Measurements from ENCODE around the gene RBAK. TPM values are rescaled to one million over a fixed set of nuclear protein-coding genes. Genes with fewer than 3 reads are reported as not detected.

RBAK gene
- total RNA-seq, 2 donors from 2014 or later: 18.5 to 18.8 TPM

DNA sequence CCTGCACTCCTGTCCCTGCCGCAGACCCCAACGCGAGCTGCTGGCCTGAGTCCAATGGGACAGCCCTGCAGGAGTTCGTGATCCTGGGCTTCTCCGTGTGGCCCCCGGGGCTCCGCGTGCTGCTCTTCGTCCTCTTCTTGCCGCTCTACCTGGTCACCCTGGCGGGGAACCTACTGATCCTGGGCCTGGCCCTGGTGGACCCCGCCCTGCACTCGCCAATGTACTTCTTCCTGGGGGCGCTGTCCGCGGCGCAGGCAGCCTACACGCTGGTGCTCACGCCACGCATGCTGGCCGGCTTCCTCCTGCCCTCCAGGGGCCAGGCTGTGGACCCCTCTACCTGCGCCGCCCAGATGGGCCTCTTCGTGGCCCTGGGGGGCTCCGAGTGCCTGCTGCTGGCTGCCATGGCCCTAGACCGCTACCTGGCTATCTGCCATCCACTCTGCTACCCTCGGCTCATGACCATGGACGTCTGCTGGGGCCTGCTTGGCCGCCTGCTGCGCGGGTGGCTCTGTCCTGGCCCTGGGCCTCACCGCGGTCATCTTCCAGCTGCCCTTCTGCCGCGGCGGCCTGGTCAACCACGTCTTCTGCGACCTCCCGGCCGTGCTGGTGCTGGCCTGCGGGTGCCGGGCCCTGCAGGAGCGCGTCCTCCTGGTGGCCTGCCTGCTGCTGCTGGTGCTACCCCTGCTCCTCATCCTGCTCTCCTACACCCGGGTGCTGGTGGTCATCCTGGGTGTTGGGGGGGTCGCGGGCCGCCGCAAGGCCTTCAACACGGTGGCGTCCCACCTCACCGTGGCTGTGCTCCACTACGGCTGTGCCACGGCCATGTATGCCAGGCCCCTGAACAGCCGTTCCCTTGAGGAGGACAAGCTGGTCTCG, 71.7 kb downstream of the RBAK start:
- Mint-ChIP-seq H3K9me3 (no peaks in the 10 kb centered on the region), H3K27me3 (ENCODE audit: insufficient read depth) (peaks cover 7% of the 10 kb centered on the region), H3K4me3 (no peak overlapping the region), H3K36me3 (ENCODE audit: low read depth) (no peaks in the 10 kb centered on the region), H3K4me1 (no peaks in the 10 kb centered on the region), H3K27ac (no peak overlapping the region)
- Histone ChIP-seq H3K9ac (ENCODE audit: extremely low read depth, low read length, poor library complexity, severe bottlenecking) (no peak overlapping the region), H3K36me3 (ENCODE audit: control insufficient read depth, insufficient read depth, low read length) (no peaks in the 10 kb centered on the region), H3K4me1 (ENCODE audit: control insufficient read depth, insufficient read depth, low read length) (no peaks in the 10 kb centered on the region), H3K27ac (ENCODE audit: low read depth, low read length) (no peak overlapping the region), H3K9me3 (ENCODE audit: control insufficient read depth, low read length) (no peaks in the 10 kb centered on the region), H3K27me3 (ENCODE audit: control insufficient read depth, insufficient read depth, low read length, poor library complexity, severe bottlenecking) (no peaks in the 10 kb centered on the region), H3K4me3 (ENCODE audit: low read length) (no peak overlapping the region)
- no peak for DNase-seq
- 89 to 92% methylated on average over 41 to 56 of the region's 56 CpGs for whole genome bisulfite sequencing, 2 experiments (ENCODE audit: insufficient coverage in 1 of 2, insufficient read length in 1 of 2)
- TF ChIP-seq, protein P1, sequence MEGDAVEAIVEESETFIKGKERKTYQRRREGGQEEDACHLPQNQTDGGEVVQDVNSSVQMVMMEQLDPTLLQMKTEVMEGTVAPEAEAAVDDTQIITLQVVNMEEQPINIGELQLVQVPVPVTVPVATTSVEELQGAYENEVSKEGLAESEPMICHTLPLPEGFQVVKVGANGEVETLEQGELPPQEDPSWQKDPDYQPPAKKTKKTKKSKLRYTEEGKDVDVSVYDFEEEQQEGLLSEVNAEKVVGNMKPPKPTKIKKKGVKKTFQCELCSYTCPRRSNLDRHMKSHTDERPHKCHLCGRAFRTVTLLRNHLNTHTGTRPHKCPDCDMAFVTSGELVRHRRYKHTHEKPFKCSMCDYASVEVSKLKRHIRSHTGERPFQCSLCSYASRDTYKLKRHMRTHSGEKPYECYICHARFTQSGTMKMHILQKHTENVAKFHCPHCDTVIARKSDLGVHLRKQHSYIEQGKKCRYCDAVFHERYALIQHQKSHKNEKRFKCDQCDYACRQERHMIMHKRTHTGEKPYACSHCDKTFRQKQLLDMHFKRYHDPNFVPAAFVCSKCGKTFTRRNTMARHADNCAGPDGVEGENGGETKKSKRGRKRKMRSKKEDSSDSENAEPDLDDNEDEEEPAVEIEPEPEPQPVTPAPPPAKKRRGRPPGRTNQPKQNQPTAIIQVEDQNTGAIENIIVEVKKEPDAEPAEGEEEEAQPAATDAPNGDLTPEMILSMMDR (conservative IDR thresholded peaks at IDR 0.05): no peak

Other genes with a start within 250 kb of the RBAK start
- 1 to 10 TPM; 1.2 to 1.8 TPM for gene PAPOLB, start 183.8 kb upstream of the RBAK start, total RNA-seq
- 10 to 100 TPM; 34.9 to 47.6 TPM for gene RADIL, start 162.1 kb upstream of the RBAK start, total RNA-seq
- under 1 TPM in 1 of 2 donors, not detected in 1; 0.15 TPM for gene MMD2, start 86.7 kb upstream of the RBAK start, total RNA-seq
- gene WIPI2, start 144.4 kb downstream of the RBAK start, total RNA-seq: 100 to 1,000 TPM in 1 of 2 donors, 10 to 100 TPM in 1; 95.2 to 103 TPM
- 10 to 100 TPM; 15.0 to 23.8 TPM for gene SLC29A4, start 237.1 kb downstream of the RBAK start, total RNA-seq

Data from endodermal cell (in vitro differentiated cells).